ENCODE data around the gene NYAP2. TPM values are rescaled to one million over a fixed set of nuclear protein-coding genes. Genes with fewer than 3 reads are reported as not detected.

The NYAP2 gene
- total RNA-seq, 1 experiment from 2014 or later, result not detected

- TF ChIP-seq MAX (CRISPR knock-in tag; IDR thresholded peaks at IDR 0.05), result no peak
- no peak for TF ChIP-seq CBFB (CRISPR knock-in tag; IDR thresholded peaks at IDR 0.05; ENCODE audit: low read depth)
Observed at GRCh38 chr2:225630824-225631533, 231.5 kb downstream of the NYAP2 start (continued).

GRCh38 chr2:225632351-225632750, 232.8 kb downstream of the NYAP2 start:
- ATAC-seq (no peak), DNase-seq (ENCODE audit: low spot score) (no peak)
- no peaks in the 10 kb centered on the region for H3K36me3 Mint-ChIP-seq
- ChIA-PET CTCF (no interaction called here), POLR2A (no interaction called here)
- peaks cover 4% of the 10 kb centered on the region for H3K4me1 Mint-ChIP-seq
- no peak overlapping the region for H3K4me3 Mint-ChIP-seq
- no peak for TF ChIP-seq KAT7 (CRISPR knock-in tag; IDR thresholded peaks at IDR 0.05; ENCODE audit: borderline replicate concordance)
- no peak for TF ChIP-seq STAT6 (CRISPR knock-in tag; conservative IDR thresholded peaks at IDR 0.05; ENCODE audit: low read depth)
- no peak for TF ChIP-seq ZBTB43 (CRISPR knock-in tag; IDR thresholded peaks at IDR 0.05)
- TF ChIP-seq ZNF121 (CRISPR knock-in tag; IDR thresholded peaks at IDR 0.05), result no peak
- TF ChIP-seq ELF4 (CRISPR knock-in tag; IDR thresholded peaks at IDR 0.05; ENCODE audit: low read depth), result no peak
- TF ChIP-seq ZNF232 (CRISPR knock-in tag; IDR thresholded peaks at IDR 0.05), result no peak
- TF ChIP-seq CDX4 (CRISPR knock-in tag; IDR thresholded peaks at IDR 0.05; ENCODE audit: borderline replicate concordance), result no peak
- TF ChIP-seq NR1H2 (CRISPR knock-in tag; IDR thresholded peaks at IDR 0.05), result no peak
- TF ChIP-seq ZNF396 (CRISPR knock-in tag; IDR thresholded peaks at IDR 0.05; ENCODE audit: borderline replicate concordance), result no peak
- TF ChIP-seq NFATC4 (CRISPR knock-in tag; IDR thresholded peaks at IDR 0.05), result no peak
- no peaks in the 10 kb centered on the region for H3K27me3 Mint-ChIP-seq (ENCODE audit: low read depth)
- no peak overlapping the region for H3K27ac Mint-ChIP-seq
- no peaks in the 10 kb centered on the region; the same call in 1 of the 2 replicates for H3K9me3 Mint-ChIP-seq

- H3K36me3 Mint-ChIP-seq, result no peaks in the 10 kb centered on the region
- ATAC-seq (no peak), DNase-seq (ENCODE audit: low spot score) (no peak)
- TF ChIP-seq ZNF416 (CRISPR knock-in tag; IDR thresholded peaks at IDR 0.05) (no peak), PRRX2 (CRISPR knock-in tag; IDR thresholded peaks at IDR 0.05) (no peak), CREB1 (CRISPR knock-in tag; IDR thresholded peaks at IDR 0.05) (no peak)
- CTCF ChIA-PET, result no interaction called here
- POLR2A ChIA-PET, result no interaction called here
- H3K9me3 Mint-ChIP-seq, result no peaks in the 10 kb centered on the region
- no peak overlapping the region for H3K27ac Mint-ChIP-seq
- H3K4me3 Mint-ChIP-seq, result no peak overlapping the region
- H3K27me3 Mint-ChIP-seq (ENCODE audit: low read depth), result no peaks in the 10 kb centered on the region
- peaks cover 8% of the 10 kb centered on the region for H3K4me1 Mint-ChIP-seq
Observed at GRCh38 chr2:225636558-225636957, 237.0 kb downstream of the NYAP2 start.

- Mint-ChIP-seq H3K36me3 (no peaks in the 10 kb centered on the region), H3K4me1 (peaks cover 6% of the 10 kb centered on the region), H3K27me3 (ENCODE audit: low read depth) (no peaks in the 10 kb centered on the region), H3K4me3 (no peak overlapping the region), H3K9me3 (no peaks in the 10 kb centered on the region), H3K27ac (no peak overlapping the region)
- POLR2A ChIA-PET, result no interaction called here
- TF ChIP-seq EMX1 (CRISPR knock-in tag; IDR thresholded peaks at IDR 0.05) (no peak), TP53 (CRISPR knock-in tag; IDR thresholded peaks at IDR 0.05) (no peak), NR3C1 (CRISPR knock-in tag; conservative IDR thresholded peaks at IDR 0.05; ENCODE audit: low read depth) (no peak), TEAD4 (CRISPR knock-in tag; IDR thresholded peaks at IDR 0.05) (no peak), ATF3 (CRISPR knock-in tag; conservative IDR thresholded peaks at IDR 0.05) (no peak), TEAD1 (CRISPR knock-in tag; IDR thresholded peaks at IDR 0.05) (no peak), JAZF1 (CRISPR knock-in tag; IDR thresholded peaks at IDR 0.05) (no peak), ESRRA (CRISPR knock-in tag; IDR thresholded peaks at IDR 0.05; ENCODE audit: borderline replicate concordance) (no peak), CREB1 (CRISPR knock-in tag; IDR thresholded peaks at IDR 0.05) (no peak), NR2C2 (CRISPR knock-in tag; IDR thresholded peaks at IDR 0.05) (no peak), ZNF416 (CRISPR knock-in tag; IDR thresholded peaks at IDR 0.05) (no peak)
- no peak for ATAC-seq
- CTCF ChIA-PET, result no interaction called here
- DNase-seq (ENCODE audit: low spot score), result no peak
Observed at GRCh38 chr2:225637259-225637658, 237.7 kb downstream of the NYAP2 start.

All from WTC11 (cell line).